GM21737 (cell line): ENCODE results near the gene DHRS13.
"Not testable (repeated sequence)": the region's sequence is repeated elsewhere in the genome, so short reads cannot be mapped to it uniquely, and the experiment has no call there.

Source experiments
- ATAC-seq: cut with Tn5 transposase; IDR thresholded peaks from one replicate; pipeline ENCODE4 v1.9.1; 2021; ENCODE audit warnings: mild to moderate bottlenecking, moderate library complexity; ENCODE audit not compliant: unreplicated experiment

Gene DHRS13

GRCh38 chr17:28904800-28905199, 1.9 kb upstream of the DHRS13 start:
- ATAC-seq, result no peak

GRCh38 chr17:28903546-28903841, 615 bp upstream of the DHRS13 start:
- not testable (repeated sequence) for ATAC-seq

- peak; percentile 29 for ATAC-seq
Measured at GRCh38 chr17:28901866-28902818, 737 bp downstream of the DHRS13 start.

GRCh38 chr17:28900986-28901726, 1.7 kb downstream of the DHRS13 start:
- ATAC-seq, result no peak

GRCh38 chr17:28899212-28899815, 3.6 kb downstream of the DHRS13 start:
- ATAC-seq, result no peak

- no peak for ATAC-seq
Measured at GRCh38 chr17:28898527-28898955, 4.3 kb downstream of the DHRS13 start.

- ATAC-seq, result no peak
Measured at GRCh38 chr17:28897769-28898526, 4.9 kb downstream of the DHRS13 start.

- no peak for ATAC-seq
Measured at GRCh38 chr17:28896884-28897768, 5.8 kb downstream of the DHRS13 start, which contains the start of gene FLOT2. TSS of gene FLOT2 (minus strand) at chr17:28897733. CDS start at chr17:28897574, 159 bp downstream.

- no peak for ATAC-seq
Measured at GRCh38 chr17:28896491-28896883, 6.4 kb downstream of the DHRS13 start.

- no peak for ATAC-seq
Measured at GRCh38 chr17:28895794-28896447, 7.0 kb downstream of the DHRS13 start.

- not testable (repeated sequence) for ATAC-seq
Measured at GRCh38 chr17:28893248-28894183, 9.4 kb downstream of the DHRS13 start.

- no peak for ATAC-seq
Measured at GRCh38 chr17:28892024-28892423, 10.9 kb downstream of the DHRS13 start.

GRCh38 chr17:28891201-28891600, 11.7 kb downstream of the DHRS13 start:
- ATAC-seq, result no peak

- ATAC-seq, result no peak
Measured at GRCh38 chr17:28889996-28890395, 12.9 kb downstream of the DHRS13 start.

- ATAC-seq, result no peak
Measured at GRCh38 chr17:28888832-28889231, 14.0 kb downstream of the DHRS13 start.

GRCh38 chr17:28887871-28888471, 14.9 kb downstream of the DHRS13 start:
- no peak for ATAC-seq

- ATAC-seq, result no peak
Measured at GRCh38 chr17:28885951-28886350, 16.9 kb downstream of the DHRS13 start.

- no peak for ATAC-seq
Measured at GRCh38 chr17:28885363-28885762, 17.5 kb downstream of the DHRS13 start.
